ENCODE measurements around the gene FKBP3. TPM values are rescaled to one million over a fixed set of nuclear protein-coding genes. Genes with fewer than 3 reads are reported as not detected.

FKBP3 gene
- total and polyA plus RNA-seq, 2 of the 4 experiments (the other 2 are of a cell fraction) = 8.6 to 45.3 TPM

DNA sequence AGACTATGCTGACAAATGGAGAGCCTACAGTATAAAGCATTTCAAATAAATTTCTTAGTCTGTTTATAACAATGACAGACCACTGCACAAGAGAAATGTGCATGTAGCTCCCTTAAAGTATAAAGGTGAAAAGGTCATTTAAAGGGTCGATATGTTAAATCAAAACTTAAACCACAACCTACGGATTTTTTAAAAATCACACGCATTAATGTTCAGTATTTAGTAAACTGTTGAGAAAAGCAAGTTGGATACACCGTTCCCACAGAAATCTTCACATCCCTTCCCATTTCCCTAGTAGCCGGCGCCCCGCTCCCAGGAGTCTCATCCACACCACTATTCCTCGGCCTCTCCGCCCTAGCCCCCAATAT is 614 bp downstream of the FKBP3 start:
- 0% methylated on average over 1 of the region's 9 CpGs; no CpG with 5 or more reads in 1 of the 2 experiments for WGBS, 2 experiments (ENCODE audit: extremely low coverage in 2 of 2, insufficient read length in 1 of 2)
- no peaks in the 10 kb centered on the region for H3K4me1 ChIP-seq (ENCODE audit: control insufficient read depth, insufficient read depth, low read length)
- H4K91ac ChIP-seq (ENCODE audit: insufficient read depth, low read depth, low read length) = peak overlapping the region; percentile 82
- ChIA-PET CTCF (no interaction called here), POLR2A (ENCODE audit: unreplicated experiment) (interaction anchor here (0.6 kb wide), 1 partner anchor 173 kb away, joined by 3 read pairs; no protein-coding TSS in a partner anchor)
- peaks cover 8 to 21% of the 10 kb centered on the region in 2 experiments; a peak in 3 of 4 replicates for H3K79me1 ChIP-seq (ENCODE audit: low read depth in 1 of 2, low read length in 2 of 2)
- dilution Hi-C loops (cut with HindIII; ENCODE audit: low sequenced_read_pairs, unreplicated experiment) (no loop called here), in situ Hi-C loops (cut with MboI; ENCODE audit: low sequenced_read_pairs) (loop anchor here (10.0 kb wide), 1 partner anchor 169 kb away; the partner anchor contains the start of genes KLHL28 and TOGARAM1), intact Hi-C loops (cut with micrococcal nuclease) (loop anchor here (1.0 to 2.0 kb wide), 2 partner anchors 120 to 135 kb away; partner anchors contain the start of gene MIS18BP1)
- peak overlapping the region; percentile 83 for H2BK5ac ChIP-seq (ENCODE audit: low read depth, low read length, poor library complexity, severe bottlenecking)
- peak overlapping the region; percentile 93 for H3K14ac ChIP-seq (replicated peaks; ENCODE audit: low read depth, low read length)
- ATAC-seq (ENCODE audit: low read depth) (peak; percentile 6), DNase-seq (no peak)
- H3K27ac ChIP-seq (ENCODE audit: insufficient read depth, low read length) = peak overlapping the region; percentile 89
- H2AFZ ChIP-seq (replicated peaks; ENCODE audit: low read length, poor library complexity) = peak overlapping the region; percentile 96
- H3K27me3 ChIP-seq (ENCODE audit: control insufficient read depth, insufficient read depth, low read length) = no peaks in the 10 kb centered on the region
- no peak overlapping the region for H2BK20ac ChIP-seq (ENCODE audit: low read depth, low read length)
- H3K18ac ChIP-seq (ENCODE audit: low read depth, low read length) = peak overlapping the region; percentile 66; the same call in 1 of the 2 replicates
- H4K8ac ChIP-seq (ENCODE audit: low read depth in 2 of 2, low read length in 2 of 2) = peak overlapping the region; percentile 90 to 97
- peak overlapping the region; percentile 65 for H3K4me2 ChIP-seq (ENCODE audit: low read depth, low read length)
- H3K9me3 ChIP-seq (ENCODE audit: control insufficient read depth, insufficient read depth, low read length) = no peaks in the 10 kb centered on the region
- H3K56ac ChIP-seq (ENCODE audit: extremely low read depth, insufficient read depth, low read length) = peak overlapping the region; percentile 86
- H2AK5ac ChIP-seq (ENCODE audit: low read depth, low read length) = peak overlapping the region; percentile 42; the same call in 1 of the 2 replicates
- H3K4ac ChIP-seq (ENCODE audit: low read depth, low read length) = peak overlapping the region; percentile 93
- peak overlapping the region; percentile 75 for H2AK9ac ChIP-seq (replicated peaks; ENCODE audit: low read depth, low read length, poor library complexity)
- TF ChIP-seq RFX5 (IDR thresholded peaks at IDR 0.05; ENCODE audit: low read depth, low read length) (no peak), CEBPB (IDR thresholded peaks at IDR 0.05; ENCODE audit: low read depth, low read length) (no peak), CHD1 (IDR thresholded peaks at IDR 0.05; ENCODE audit: low read depth, low read length) (no peak), NFE2L2 (IDR thresholded peaks at IDR 0.05; ENCODE audit: low read depth, low read length) (no peak), BHLHE40 (IDR thresholded peaks at IDR 0.05; ENCODE audit: low read depth, low read length) (no peak), RAD21 (IDR thresholded peaks at IDR 0.05; ENCODE audit: low read length) (no peak), POLR2A (IDR thresholded peaks at IDR 0.05; ENCODE audit: low read depth, low read length) (no peak), MAZ (IDR thresholded peaks at IDR 0.05; ENCODE audit: borderline replicate concordance, low read depth, low read length) (no peak), MAFK (IDR thresholded peaks at IDR 0.05; ENCODE audit: low read depth, low read length) (no peak), MXI1 (IDR thresholded peaks at IDR 0.05; ENCODE audit: borderline replicate concordance, low read depth, low read length) (no peak), RCOR1 (IDR thresholded peaks at IDR 0.05; ENCODE audit: insufficient replicate concordance, low read length) (no peak)
- TF ChIP-seq, protein P1, sequence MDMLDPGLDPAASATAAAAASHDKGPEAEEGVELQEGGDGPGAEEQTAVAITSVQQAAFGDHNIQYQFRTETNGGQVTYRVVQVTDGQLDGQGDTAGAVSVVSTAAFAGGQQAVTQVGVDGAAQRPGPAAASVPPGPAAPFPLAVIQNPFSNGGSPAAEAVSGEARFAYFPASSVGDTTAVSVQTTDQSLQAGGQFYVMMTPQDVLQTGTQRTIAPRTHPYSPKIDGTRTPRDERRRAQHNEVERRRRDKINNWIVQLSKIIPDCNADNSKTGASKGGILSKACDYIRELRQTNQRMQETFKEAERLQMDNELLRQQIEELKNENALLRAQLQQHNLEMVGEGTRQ (IDR thresholded peaks at IDR 0.05; ENCODE audit: low read depth, low read length) = no peak
- TF ChIP-seq, protein P2, sequence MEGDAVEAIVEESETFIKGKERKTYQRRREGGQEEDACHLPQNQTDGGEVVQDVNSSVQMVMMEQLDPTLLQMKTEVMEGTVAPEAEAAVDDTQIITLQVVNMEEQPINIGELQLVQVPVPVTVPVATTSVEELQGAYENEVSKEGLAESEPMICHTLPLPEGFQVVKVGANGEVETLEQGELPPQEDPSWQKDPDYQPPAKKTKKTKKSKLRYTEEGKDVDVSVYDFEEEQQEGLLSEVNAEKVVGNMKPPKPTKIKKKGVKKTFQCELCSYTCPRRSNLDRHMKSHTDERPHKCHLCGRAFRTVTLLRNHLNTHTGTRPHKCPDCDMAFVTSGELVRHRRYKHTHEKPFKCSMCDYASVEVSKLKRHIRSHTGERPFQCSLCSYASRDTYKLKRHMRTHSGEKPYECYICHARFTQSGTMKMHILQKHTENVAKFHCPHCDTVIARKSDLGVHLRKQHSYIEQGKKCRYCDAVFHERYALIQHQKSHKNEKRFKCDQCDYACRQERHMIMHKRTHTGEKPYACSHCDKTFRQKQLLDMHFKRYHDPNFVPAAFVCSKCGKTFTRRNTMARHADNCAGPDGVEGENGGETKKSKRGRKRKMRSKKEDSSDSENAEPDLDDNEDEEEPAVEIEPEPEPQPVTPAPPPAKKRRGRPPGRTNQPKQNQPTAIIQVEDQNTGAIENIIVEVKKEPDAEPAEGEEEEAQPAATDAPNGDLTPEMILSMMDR (conservative IDR thresholded peaks at IDR 0.05; ENCODE audit: low read depth, low read length) = no peak
- H3K23ac ChIP-seq (ENCODE audit: low read depth, low read length) = peak overlapping the region; percentile 91
- no peaks in the 10 kb centered on the region for H3K9me1 ChIP-seq (ENCODE audit: insufficient read depth, low read length)
- no peak overlapping the region for H2BK15ac ChIP-seq (ENCODE audit: low read depth, low read length)
- peak overlapping the region; percentile 77; the same call in 1 of the 2 replicates for H4K5ac ChIP-seq (ENCODE audit: low read depth, low read length)
- peak overlapping the region; percentile 93 for H3K9ac ChIP-seq (ENCODE audit: low read depth, low read length)
- TSS peak; percentile 61 for BruUV-seq (replicated peaks)
- no peaks in the 10 kb centered on the region for H4K20me1 ChIP-seq (ENCODE audit: insufficient read depth, low read length)
- peak overlapping the region; percentile 37; the same call in 1 of the 2 replicates for H2BK120ac ChIP-seq (ENCODE audit: low read depth, low read length)
- peak overlapping the region; percentile 91 for H3K4me3 ChIP-seq (ENCODE audit: insufficient read depth, low read depth, low read length)
- peaks cover 2% of the 10 kb centered on the region; the same call in 1 of the 2 replicates for H3K36me3 ChIP-seq (ENCODE audit: control insufficient read depth, insufficient read depth, low read length)
